GM12892 (cell line): ENCODE measurements around the gene HIVEP2.

ENCODE experiments used
- DNase-seq: peaks from one replicate; pipeline ENCODE4 v3.0.0; 2011; ENCODE audit not compliant: insufficient read length
- FAIRE-seq: peaks from 2 replicates; lab custom pipeline; 2011; peaks lifted over from hg19 to GRCh38; lab: Jason Lieb, UNC
- POLR2A ChIP-seq: IDR thresholded peaks from 2 replicates; pipeline ENCODE4 v1.6.1; 2011; ENCODE audit warnings: low read depth, low read length, control low read depth
- POLR2AphosphoS5 ChIP-seq: IDR thresholded peaks from 2 replicates; pipeline ENCODE4 v1.6.1; 2011; ENCODE audit warnings: low read depth, low read length, control low read depth
- TAF1 ChIP-seq: IDR thresholded peaks from 2 replicates; pipeline ENCODE4 v1.6.1; 2011; ENCODE audit warnings: low read depth, mild to moderate bottlenecking, control low read depth, low read length, borderline replicate concordance

HIVEP2 gene

GRCh38 chr6:142705054-142705453, 239.9 kb downstream of the HIVEP2 start:
- FAIRE-seq (no peak), DNase-seq (no peak)
- TF ChIP-seq POLR2A = no peak
- no peak for TF ChIP-seq TAF1
- no peak for TF ChIP-seq POLR2AphosphoS5

DNA sequence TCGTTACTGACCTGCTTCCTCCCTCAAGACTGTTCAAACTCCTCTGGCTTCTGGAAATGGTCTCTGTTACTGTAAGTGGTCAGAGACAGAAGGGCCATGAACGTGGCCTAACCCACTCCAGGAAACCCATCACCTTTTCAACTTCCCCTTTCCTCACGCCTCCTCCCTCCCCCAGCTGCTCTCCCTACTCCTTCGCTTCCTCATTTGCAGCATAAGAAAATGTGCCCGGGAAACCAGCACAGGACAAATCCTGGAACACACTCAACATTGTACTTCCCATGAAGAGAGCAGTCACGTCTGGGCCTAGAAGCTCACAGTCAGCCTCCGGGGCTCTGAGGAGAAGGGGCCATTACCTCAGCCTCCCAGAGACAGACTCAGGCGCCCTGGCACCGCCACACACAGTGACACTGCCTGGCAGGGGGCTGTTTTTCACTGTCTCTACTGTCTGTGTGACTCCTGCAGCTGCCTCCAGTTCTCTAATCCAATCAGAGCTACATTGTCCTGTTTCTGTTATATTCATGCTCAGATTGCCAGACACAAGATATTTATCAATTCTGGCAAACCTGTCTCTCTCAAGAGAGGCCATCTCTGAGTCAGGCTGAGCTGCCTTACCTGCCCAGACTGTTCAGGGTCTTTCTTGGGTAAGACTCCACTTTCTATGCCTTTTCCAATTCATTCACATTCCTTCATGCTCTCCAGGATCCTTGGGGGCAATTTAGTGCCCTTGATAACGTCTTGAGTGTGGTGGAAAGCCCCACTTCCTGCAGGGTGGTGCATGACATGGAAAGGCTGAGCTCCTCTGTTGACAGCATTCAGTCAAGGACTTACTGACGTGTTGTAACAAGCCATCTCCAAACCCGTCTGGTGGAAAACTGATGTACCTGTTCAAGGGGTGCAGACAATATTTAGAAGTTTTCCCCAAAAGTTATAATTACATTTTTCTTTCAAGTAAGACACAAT, 242.2 kb downstream of the HIVEP2 start:
- no peak for FAIRE-seq
- TF ChIP-seq POLR2AphosphoS5 (no peak), TAF1 (no peak), POLR2A (no peak)
- DNase-seq = no peak
